HEK293 (cell line): ENCODE measurements around the gene CTSA.

ENCODE experiments used
- CTCF ChIP-seq: fragments of 450-650 bp; formaldehyde crosslinking; IDR thresholded peaks from 2 replicates; pipeline ENCODE4 v1.5.1; 2016; ENCODE audit warnings: missing biosample characterization, missing genetic modification characterization
- GLIS1 ChIP-seq: fragments of 450-650 bp; formaldehyde crosslinking; IDR thresholded peaks from 2 replicates; pipeline ENCODE4 v1.5.1; 2016; ENCODE audit warnings: missing biosample characterization, missing genetic modification characterization
- KLF10 ChIP-seq: fragments of 450-650 bp; IDR thresholded peaks from 2 replicates; pipeline ENCODE4 v1.5.1; 2018; ENCODE audit warnings: missing biosample characterization, mild to moderate bottlenecking, missing genetic modification characterization
- PBX3 ChIP-seq: sonication (generic); formaldehyde crosslinking; IDR thresholded peaks from 2 replicates; pipeline ENCODE4 v1.8.1; 2022; ENCODE audit warnings: mild to moderate bottlenecking, moderate library complexity, missing genetic modification reagents
- REPIN1 ChIP-seq: fragments of 450-650 bp; formaldehyde crosslinking; IDR thresholded peaks from 2 replicates; pipeline ENCODE4 v1.5.1; 2017; ENCODE audit warnings: missing biosample characterization, missing genetic modification characterization, low read depth
- ZBTB7A ChIP-seq: fragments of 450-650 bp; formaldehyde crosslinking; IDR thresholded peaks from 2 replicates; pipeline ENCODE4 v1.5.1; 2016; ENCODE audit warnings: low read depth, missing biosample characterization, missing genetic modification characterization
- ZNF16 ChIP-seq: fragments of 450-650 bp; formaldehyde crosslinking; IDR thresholded peaks from 2 replicates; pipeline ENCODE4 v1.5.1; 2016; ENCODE audit warnings: low read depth, missing biosample characterization, missing genetic modification characterization
- ZNF391 ChIP-seq: fragments of 450-650 bp; formaldehyde crosslinking; IDR thresholded peaks from 2 replicates; pipeline ENCODE4 v1.5.1; 2016; ENCODE audit warnings: low read depth, missing biosample characterization, missing genetic modification characterization, borderline replicate concordance
- ZNF660 ChIP-seq: fragments of 450-650 bp; IDR thresholded peaks from 2 replicates; pipeline ENCODE4 v1.5.1; 2018; ENCODE audit warnings: missing biosample characterization, mild to moderate bottlenecking, missing genetic modification characterization

GRCh38 chr20:45937765-45938164, 46.6 kb downstream of the CTSA start:
- TF ChIP-seq KLF10 (tag by site-specific recombination) (0 out of 2 replicates have a peak, but pooled peaks have one; percentile 31), REPIN1 (tag by site-specific recombination) (no peak), GLIS1 (no peak), ZNF16 (tag by site-specific recombination) (no peak), ZBTB7A (tag by site-specific recombination) (no peak), ZNF660 (tag by site-specific recombination) (no peak), PBX3 (CRISPR knock-in tag) (no peak), CTCF (tag by site-specific recombination) (no peak), ZNF391 (tag by site-specific recombination) (no peak)
